ENCODE measurements around the gene EVX1.

EVX1 gene

GRCh38 chr7:27205325-27206280, 37.0 kb upstream of the EVX1 start:
- DNase-seq: no peak

GRCh38 chr7:27207348-27207985, 35.1 kb upstream of the EVX1 start:
- no peak for DNase-seq

GRCh38 chr7:27208998-27209397, 33.6 kb upstream of the EVX1 start:
- DNase-seq: no peak

GRCh38 chr7:27209933-27210440, 32.6 kb upstream of the EVX1 start:
- no peak for DNase-seq

GRCh38 chr7:27210441-27211083, 32.0 kb upstream of the EVX1 start:
- no peak for DNase-seq

- DNase-seq: no peak
Measured at GRCh38 chr7:27211084-27211446, 31.5 kb upstream of the EVX1 start.

- DNase-seq: no peak
Measured at GRCh38 chr7:27211764-27212204, 30.8 kb upstream of the EVX1 start.

GRCh38 chr7:27212497-27213432, 29.8 kb upstream of the EVX1 start:
- no peak for DNase-seq

- no peak for DNase-seq
Measured at GRCh38 chr7:27213433-27214238, 29.0 kb upstream of the EVX1 start.

- no peak for DNase-seq
Measured at GRCh38 chr7:27214239-27214950, 28.2 kb upstream of the EVX1 start.

GRCh38 chr7:27215356-27215755, 27.2 kb upstream of the EVX1 start:
- DNase-seq: no peak

GRCh38 chr7:27217951-27218350, 24.7 kb upstream of the EVX1 start:
- DNase-seq: no peak

- no peak for DNase-seq
Measured at GRCh38 chr7:27219821-27220220, 22.8 kb upstream of the EVX1 start.

- DNase-seq: no peak
Measured at GRCh38 chr7:27220440-27220955, 22.1 kb upstream of the EVX1 start.

GRCh38 chr7:27221201-27221797, 21.3 kb upstream of the EVX1 start:
- no peak for DNase-seq

- no peak for DNase-seq
Measured at GRCh38 chr7:27223941-27224575, 18.5 kb upstream of the EVX1 start.

GRCh38 chr7:27224983-27225934, 17.3 kb upstream of the EVX1 start:
- no peak for DNase-seq

GRCh38 chr7:27229448-27229847, 13.2 kb upstream of the EVX1 start:
- no peak for DNase-seq

Measured in activated gamma-delta T cell (primary cell).